Psoas muscle (tissue), 8 donors: ENCODE data around the gene CHCHD3. TPM values are rescaled to one million over a fixed set of nuclear protein-coding genes. Genes with fewer than 3 reads are reported as not detected.

Experiments used
- ATAC-seq, 4 donors: fragments of 200-7000 bp; cut with Tn5 transposase; one replicate each; pipeline ENCODE4 v1.9.1; 2020; ENCODE audit warnings: moderate library complexity in 3 of 4, mild to moderate bottlenecking in 2 of 4
- DNase-seq, 2 donors: peaks; one replicate each; pipeline ENCODE4 v3.0.0-alpha.2; 2020
- H3K27ac ChIP-seq: fragments of 200-600 bp; one replicate; pipeline ENCODE4 v1.8.0; 2022
- H3K27me3 ChIP-seq, 3 donors: fragments of 200-600 bp in 1 of 3; one replicate each; pipeline versions ENCODE4 v1.6.1 to v1.8.0; 2013 to 2022; ENCODE audit warnings: low read length in 2 of 3, mild to moderate bottlenecking in 2 of 3, moderate library complexity in 1 of 3; ENCODE audit not compliant: insufficient read depth in 3 of 3
- H3K36me3 ChIP-seq, 2 donors: fragments of 200-600 bp in 1 of 2; one replicate each; pipeline versions ENCODE4 v1.6.1 to v1.8.0; 2013 to 2022; ENCODE audit warnings: low read depth in 1 of 2, mild to moderate bottlenecking in 1 of 2, moderate library complexity in 1 of 2; ENCODE audit not compliant: insufficient read depth in 1 of 2
- H3K4me1 ChIP-seq: fragments of 200-600 bp; one replicate; pipeline ENCODE4 v1.8.0; 2022
- H3K4me3 ChIP-seq: fragments of 200-600 bp; one replicate; pipeline ENCODE4 v1.8.0; 2022; ENCODE audit warnings: mild to moderate bottlenecking
- H3K9me3 ChIP-seq: fragments of 200-600 bp; one replicate; pipeline ENCODE4 v1.8.0; 2022
- CTCF ChIP-seq: fragments of 200-600 bp; IDR thresholded peaks from one replicate; pipeline ENCODE4 v1.8.0; 2022; ENCODE audit warnings: antibody characterized with exemption
- WGBS, 3 donors: extraction: QIAGEN DNeasy Blood & Tissue Kit; methylation state at CpG; one replicate each; pipeline versions ENCODE4 v1.1.6 to v1.1.7; 2013; 5-methylcytosine and 5-hydroxymethylcytosine counted together
- intact Hi-C, 2 donors: fragments of 100-400 bp; cut with DNase I; formaldehyde crosslinking; loops; one replicate each; pipeline versions ENCODE4 v1.11.0 to v1.14.2; 2022
- polyA plus RNA-seq, 3 donors: library from polyadenylated mRNA; stranded (reverse); fragments of 200-250 nt; gene quantifications; one replicate each; pipeline ENCODE4 v1.2.3, GENCODE V29; 2013
- total RNA-seq, 4 donors: library from RNA; stranded (reverse); fragmentation: NEBNext Ultra II Directional in 2 of 4; extraction: Animal tissue kit (Norgen Biotek cat#: 25700) in 2 of 4; gene quantifications; one replicate each; pipeline versions ENCODE4 v1.2.1 to v1.2.4, GENCODE V29; 2021 to 2023
- donor health status: healthy with polysubstance abuse.
- donor health status: DM: no; HTN: no; CAD: no; lungs with moderate emphysema.
- donor health status: Bipolar disorder and iron deficiency.
- donor health status: healthy.
- donor health status: DM: yes; HTN: yes; CAD: no.
- donor health status: DM: no; HTN: no; CAD: no.
- donor health status: DM: no; HTN: no; CAD: no.
- donor health status: DM: yes; HTN: yes; CAD: no.

Gene CHCHD3
- total and polyA plus RNA-seq, 7 donors: 129 to 206 (median 184) TPM

- intact Hi-C loops: no loop called here
- WGBS, 3 donors: 65 to 82% (median 68%) methylated on average over 7 of the region's 7 CpGs
- TF ChIP-seq CTCF: no peak
- peaks cover 0 to 1% (median 0%) of the 10 kb centered on the region in 3 donors for H3K27me3 ChIP-seq
- H3K36me3 ChIP-seq: no peaks in the 10 kb centered on the region
- H3K9me3 ChIP-seq: no peaks in the 10 kb centered on the region
- DNase-seq (no peak), ATAC-seq (no peak)
- no peak overlapping the region for H3K27ac ChIP-seq
- H3K4me3 ChIP-seq: no peak overlapping the region
- no peaks in the 10 kb centered on the region for H3K4me1 ChIP-seq
These were observed 39.4 kb upstream of the CHCHD3 start for GRCh38 chr7:133121175-133121844.

- TF ChIP-seq CTCF: no peak
- no peak overlapping the region for H3K4me3 ChIP-seq
- H3K4me1 ChIP-seq: no peaks in the 10 kb centered on the region
- intact Hi-C loops: no loop called here
- no peaks in the 10 kb centered on the region for H3K36me3 ChIP-seq
- no peak for DNase-seq
- no peak overlapping the region for H3K27ac ChIP-seq
- H3K27me3 ChIP-seq: no peaks in the 10 kb centered on the region
- no peaks in the 10 kb centered on the region for H3K9me3 ChIP-seq
- no peak for ATAC-seq
These were observed 37.2 kb upstream of the CHCHD3 start for GRCh38 chr7:133119067-133119466.

- ATAC-seq (no peak), DNase-seq (no peak)
- no peaks in the 10 kb centered on the region for H3K36me3 ChIP-seq
- no peak overlapping the region for H3K4me3 ChIP-seq
- H3K4me1 ChIP-seq: no peaks in the 10 kb centered on the region
- TF ChIP-seq CTCF: no peak
- H3K27ac ChIP-seq: no peak overlapping the region
- no peaks in the 10 kb centered on the region for H3K27me3 ChIP-seq
- no peaks in the 10 kb centered on the region for H3K9me3 ChIP-seq
- intact Hi-C loops: no loop called here
- WGBS, 3 donors: 48 to 52% (median 51%) methylated on average over 5 of the region's 5 CpGs
These were observed 36.4 kb upstream of the CHCHD3 start for GRCh38 chr7:133118261-133118660.

- ATAC-seq (no peak), DNase-seq (no peak)
- WGBS, 3 donors: 27 to 38% (median 30%) methylated on average over 5 of the region's 5 CpGs
- H3K4me1 ChIP-seq: no peaks in the 10 kb centered on the region
- H3K36me3 ChIP-seq: no peaks in the 10 kb centered on the region
- no peak overlapping the region for H3K27ac ChIP-seq
- TF ChIP-seq CTCF: no peak
- no peak overlapping the region for H3K4me3 ChIP-seq
- no peaks in the 10 kb centered on the region for H3K27me3 ChIP-seq
- H3K9me3 ChIP-seq: no peaks in the 10 kb centered on the region
- intact Hi-C loops: no loop called here
These were observed 35.6 kb upstream of the CHCHD3 start for GRCh38 chr7:133117452-133117851.

- Histone ChIP-seq H3K36me3 (no peaks in the 10 kb centered on the region), H3K4me3 (no peak overlapping the region), H3K27ac (no peak overlapping the region), H3K27me3 (no peaks in the 10 kb centered on the region), H3K9me3 (no peaks in the 10 kb centered on the region), H3K4me1 (no peaks in the 10 kb centered on the region)
- 55 to 72% (median 66%) methylated on average over 3 of the region's 3 CpGs for WGBS, 3 donors
- no peak for TF ChIP-seq CTCF
- DNase-seq: no peak
- ATAC-seq: no peak
- intact Hi-C loops: no loop called here
These were observed 33.7 kb upstream of the CHCHD3 start for GRCh38 chr7:133115596-133115995.
